ENCODE measurements around the gene SYT12.

Gene SYT12

DNA sequence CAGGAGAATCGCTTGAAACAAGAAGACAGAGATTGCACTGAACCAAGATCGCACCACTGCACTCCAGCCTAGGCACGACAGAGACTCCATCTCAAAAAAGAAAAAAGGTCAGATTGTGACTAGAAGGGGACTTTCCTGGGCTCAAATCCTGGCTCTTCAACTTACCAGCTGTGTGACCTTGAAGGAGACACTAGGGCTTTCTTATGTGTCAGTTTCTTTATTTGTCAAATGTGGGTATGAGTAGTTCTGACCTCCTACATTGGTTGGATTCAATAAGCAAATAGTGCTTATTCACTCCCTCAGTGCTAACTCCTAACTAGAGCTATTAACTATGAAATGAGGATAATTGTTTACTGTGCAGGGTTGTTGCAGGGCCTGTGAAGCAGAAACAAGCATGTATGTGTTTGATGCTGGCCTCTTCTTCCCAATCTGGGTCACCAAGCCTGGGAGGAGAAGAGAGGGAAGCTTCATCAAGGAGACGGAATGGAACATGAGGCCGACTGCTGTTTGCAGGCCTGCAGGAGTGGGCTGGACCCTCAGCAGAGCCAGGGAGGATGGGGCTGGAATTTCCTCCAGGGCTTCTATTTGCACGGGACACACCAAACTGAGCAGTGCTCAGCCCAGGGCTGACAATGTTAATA is 56.3 kb downstream of the SYT12 start:
- DNase-seq = no peak
- H3K27me3 ChIP-seq (ENCODE audit: insufficient read depth, low read length, poor library complexity) = no peaks in the 10 kb centered on the region
- no peak overlapping the region for H2AFZ ChIP-seq (ENCODE audit: low read depth, low read length)
- H3K4me2 ChIP-seq (ENCODE audit: insufficient read depth, low read length) = no peak overlapping the region
- no peaks in the 10 kb centered on the region for H4K20me1 ChIP-seq (ENCODE audit: insufficient read depth, low read length)
- H3K4me3 ChIP-seq (ENCODE audit: low read depth in 1 of 2, low read length in 2 of 2) = no peak overlapping the region
- no peaks in the 10 kb centered on the region for H3K79me2 ChIP-seq (ENCODE audit: insufficient read depth, low read length)
- H3K4me1 ChIP-seq (ENCODE audit: insufficient read depth, low read length) = peaks cover 19% of the 10 kb centered on the region
- ATAC-seq (ENCODE audit: insufficient read depth, low read depth) = no peak
- no peaks in the 10 kb centered on the region for H3K36me3 ChIP-seq (ENCODE audit: insufficient read depth, low read length)
- TF ChIP-seq EZH2 (IDR thresholded peaks at IDR 0.05; ENCODE audit: borderline replicate concordance, low read depth, low read length, severe bottlenecking) = no peak
- TF ChIP-seq, protein P1, sequence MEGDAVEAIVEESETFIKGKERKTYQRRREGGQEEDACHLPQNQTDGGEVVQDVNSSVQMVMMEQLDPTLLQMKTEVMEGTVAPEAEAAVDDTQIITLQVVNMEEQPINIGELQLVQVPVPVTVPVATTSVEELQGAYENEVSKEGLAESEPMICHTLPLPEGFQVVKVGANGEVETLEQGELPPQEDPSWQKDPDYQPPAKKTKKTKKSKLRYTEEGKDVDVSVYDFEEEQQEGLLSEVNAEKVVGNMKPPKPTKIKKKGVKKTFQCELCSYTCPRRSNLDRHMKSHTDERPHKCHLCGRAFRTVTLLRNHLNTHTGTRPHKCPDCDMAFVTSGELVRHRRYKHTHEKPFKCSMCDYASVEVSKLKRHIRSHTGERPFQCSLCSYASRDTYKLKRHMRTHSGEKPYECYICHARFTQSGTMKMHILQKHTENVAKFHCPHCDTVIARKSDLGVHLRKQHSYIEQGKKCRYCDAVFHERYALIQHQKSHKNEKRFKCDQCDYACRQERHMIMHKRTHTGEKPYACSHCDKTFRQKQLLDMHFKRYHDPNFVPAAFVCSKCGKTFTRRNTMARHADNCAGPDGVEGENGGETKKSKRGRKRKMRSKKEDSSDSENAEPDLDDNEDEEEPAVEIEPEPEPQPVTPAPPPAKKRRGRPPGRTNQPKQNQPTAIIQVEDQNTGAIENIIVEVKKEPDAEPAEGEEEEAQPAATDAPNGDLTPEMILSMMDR (IDR thresholded peaks at IDR 0.05; ENCODE audit: borderline replicate concordance, extremely low read depth, low read length, poor library complexity, severe bottlenecking) = no peak
- H3K9me3 ChIP-seq (ENCODE audit: insufficient read depth, low read length, severe bottlenecking) = no peaks in the 10 kb centered on the region
- no peak overlapping the region for H3K9ac ChIP-seq (ENCODE audit: low read depth, low read length)
- no peak overlapping the region for H3K27ac ChIP-seq (ENCODE audit: low read length)

DNA sequence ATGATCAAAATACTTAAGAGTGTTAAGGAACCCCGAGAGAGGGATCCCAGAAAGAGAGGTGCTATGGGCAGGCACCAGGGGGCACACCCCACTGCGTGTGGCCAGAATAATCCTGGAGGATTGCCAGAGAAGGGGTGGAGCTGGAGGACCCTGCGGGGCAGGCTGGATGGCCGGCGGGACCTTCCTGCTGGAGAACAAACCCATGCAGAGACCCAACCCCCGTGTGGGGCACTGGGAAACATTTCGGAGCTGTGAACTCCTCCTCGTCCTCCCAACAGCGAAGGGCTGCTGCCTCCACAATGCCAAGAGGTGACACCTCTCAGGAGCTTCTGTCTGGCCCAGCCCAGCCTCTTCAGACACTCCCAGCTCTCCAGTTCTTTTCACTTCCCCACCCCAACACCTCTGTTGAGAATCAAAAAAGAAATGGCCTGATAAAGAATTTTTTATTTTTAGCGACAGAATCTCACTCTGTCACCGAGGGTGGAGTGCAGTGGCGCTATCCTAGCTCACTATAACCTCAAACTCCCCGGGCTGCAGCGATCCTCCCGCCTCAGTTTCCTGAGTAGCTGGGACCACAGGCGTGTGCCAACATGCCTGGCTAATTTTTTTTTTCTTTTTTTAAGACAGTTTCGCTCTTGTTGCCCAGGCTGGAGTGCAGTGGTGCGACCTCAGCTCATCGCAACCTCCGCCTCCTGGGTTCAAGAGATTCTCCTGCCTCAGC is 59.3 kb downstream of the SYT12 start:
- ATAC-seq (ENCODE audit: insufficient read depth, low read depth) (peak; percentile 85), DNase-seq (peak; percentile 76)
- peak overlapping the region; percentile 33 for H2AFZ ChIP-seq (ENCODE audit: low read depth, low read length)
- no peaks in the 10 kb centered on the region for H3K79me2 ChIP-seq (ENCODE audit: insufficient read depth, low read length)
- H3K27ac ChIP-seq (ENCODE audit: low read length) = peak overlapping the region; percentile 51
- peak overlapping the region in 1 of 2 experiments; percentile 39; a peak in 2 of 4 replicates for H3K4me3 ChIP-seq (ENCODE audit: low read depth in 1 of 2, low read length in 2 of 2)
- H3K9me3 ChIP-seq (ENCODE audit: insufficient read depth, low read length, severe bottlenecking) = no peaks in the 10 kb centered on the region
- peak overlapping the region; percentile 38 for H3K9ac ChIP-seq (ENCODE audit: low read depth, low read length)
- peaks cover 19% of the 10 kb centered on the region for H3K4me1 ChIP-seq (ENCODE audit: insufficient read depth, low read length)
- TF ChIP-seq, protein P1 (IDR thresholded peaks at IDR 0.05; ENCODE audit: borderline replicate concordance, extremely low read depth, low read length, poor library complexity, severe bottlenecking) = peak; percentile 41
- no peak for TF ChIP-seq EZH2 (IDR thresholded peaks at IDR 0.05; ENCODE audit: borderline replicate concordance, low read depth, low read length, severe bottlenecking)
- H4K20me1 ChIP-seq (ENCODE audit: insufficient read depth, low read length) = no peaks in the 10 kb centered on the region
- peak overlapping the region; percentile 61 for H3K4me2 ChIP-seq (ENCODE audit: insufficient read depth, low read length)
- no peaks in the 10 kb centered on the region for H3K27me3 ChIP-seq (ENCODE audit: insufficient read depth, low read length, poor library complexity)
- no peaks in the 10 kb centered on the region for H3K36me3 ChIP-seq (ENCODE audit: insufficient read depth, low read length)

DNA sequence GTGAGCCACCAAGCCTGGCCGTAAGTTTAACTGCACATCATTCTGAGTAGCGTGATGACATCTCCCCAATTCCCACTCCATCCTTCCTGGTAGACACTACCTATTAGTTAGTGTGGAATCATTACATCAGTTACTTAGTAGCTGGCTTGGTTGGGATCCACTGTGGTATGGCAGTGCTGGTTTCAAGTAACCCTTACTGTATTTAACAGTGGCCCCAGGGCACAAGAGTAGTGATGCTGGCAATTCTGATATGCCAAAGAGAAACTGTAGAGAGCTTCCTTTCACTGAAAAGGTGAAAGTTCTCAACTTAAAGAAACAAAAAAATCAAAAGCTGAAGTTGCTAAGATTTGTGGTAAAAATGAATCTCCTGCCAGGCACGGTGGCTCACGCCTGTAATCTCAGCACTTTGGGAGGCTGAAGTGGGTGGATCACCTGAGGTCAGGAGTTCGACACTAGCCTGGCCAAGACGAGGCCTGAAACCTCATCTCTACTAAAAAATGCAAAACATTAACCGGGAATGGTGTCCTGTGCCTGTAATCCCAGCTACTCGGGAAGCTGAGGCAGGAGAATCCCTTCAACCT is 60.9 kb downstream of the SYT12 start:
- TF ChIP-seq, protein P1 (IDR thresholded peaks at IDR 0.05; ENCODE audit: borderline replicate concordance, extremely low read depth, low read length, poor library complexity, severe bottlenecking) = no peak
- TF ChIP-seq EZH2 (IDR thresholded peaks at IDR 0.05; ENCODE audit: borderline replicate concordance, low read depth, low read length, severe bottlenecking) = no peak
- DNase-seq (no peak), ATAC-seq (ENCODE audit: insufficient read depth, low read depth) (no peak)

More for the DNA sequence above, 60.9 kb downstream of the SYT12 start:
- H3K4me1 ChIP-seq (ENCODE audit: insufficient read depth, low read length) = peaks cover 19% of the 10 kb centered on the region
- H3K4me2 ChIP-seq (ENCODE audit: insufficient read depth, low read length) = no peak overlapping the region
- no peaks in the 10 kb centered on the region for H3K79me2 ChIP-seq (ENCODE audit: insufficient read depth, low read length)
- H3K9me3 ChIP-seq (ENCODE audit: insufficient read depth, low read length, severe bottlenecking) = no peaks in the 10 kb centered on the region
- H3K36me3 ChIP-seq (ENCODE audit: insufficient read depth, low read length) = no peaks in the 10 kb centered on the region
- no peak overlapping the region for H3K9ac ChIP-seq (ENCODE audit: low read depth, low read length)
- H4K20me1 ChIP-seq (ENCODE audit: insufficient read depth, low read length) = no peaks in the 10 kb centered on the region
- H3K27me3 ChIP-seq (ENCODE audit: insufficient read depth, low read length, poor library complexity) = no peaks in the 10 kb centered on the region
- H3K27ac ChIP-seq (ENCODE audit: low read length) = no peak overlapping the region
- no peak overlapping the region for H2AFZ ChIP-seq (ENCODE audit: low read depth, low read length)
- no peak overlapping the region for H3K4me3 ChIP-seq (ENCODE audit: low read depth in 1 of 2, low read length in 2 of 2)
